Small intestine (tissue), 7 donors: ENCODE data around the gene TSTD1. TPM values are rescaled to one million over a fixed set of nuclear protein-coding genes. Genes with fewer than 3 reads are reported as not detected.

Source experiments
- DNase-seq, 2 donors: peaks; one replicate each; pipeline versions ENCODE4 v3.0.0 to v3.0.0-alpha.2; 2013
- FAIRE-seq: peaks from 2 replicates; lab custom pipeline; 2012; peaks lifted over from hg19 to GRCh38; lab: Jason Lieb, UNC
- H3K27ac ChIP-seq, 3 donors: one replicate each; pipeline ENCODE4 v1.5.1; 2013; ENCODE audit warnings: low read length in 2 of 3, mild to moderate bottlenecking in 2 of 3, control low read depth in 1 of 3, inconsistent platforms in 1 of 3, low read depth in 1 of 3, moderate library complexity in 1 of 3
- H3K27me3 ChIP-seq, 3 donors: one replicate each; pipeline ENCODE4 v1.6.1; 2013; ENCODE audit warnings: low read length in 3 of 3, inconsistent platforms in 1 of 3; ENCODE audit not compliant: control insufficient read depth in 3 of 3, insufficient read depth in 3 of 3
- H3K36me3 ChIP-seq, 3 donors: one replicate each; pipeline ENCODE4 v1.6.1; 2013; ENCODE audit warnings: low read length in 3 of 3, inconsistent platforms in 1 of 3, low read depth in 1 of 3, mild to moderate bottlenecking in 1 of 3, moderate library complexity in 1 of 3; ENCODE audit not compliant: control insufficient read depth in 3 of 3, insufficient read depth in 2 of 3
- H3K4me1 ChIP-seq, 3 donors: one replicate each; pipeline ENCODE4 v1.6.1; 2013; ENCODE audit warnings: low read length in 2 of 3, inconsistent platforms in 1 of 3, low read depth in 1 of 3, mild to moderate bottlenecking in 1 of 3, moderate library complexity in 1 of 3; ENCODE audit not compliant: control insufficient read depth in 3 of 3, insufficient read depth in 2 of 3
- H3K4me3 ChIP-seq, 3 donors: one replicate each; pipeline ENCODE4 v1.5.1; 2013; ENCODE audit warnings: low read length in 3 of 3, control low read depth in 1 of 3, inconsistent platforms in 1 of 3, low read depth in 1 of 3, mild to moderate bottlenecking in 1 of 3, moderate library complexity in 1 of 3
- H3K9me3 ChIP-seq, 2 donors: one replicate each; pipeline ENCODE4 v1.6.1; 2013; ENCODE audit warnings: low read depth in 1 of 2, low read length in 1 of 2; ENCODE audit not compliant: control insufficient read depth in 2 of 2, insufficient read depth in 1 of 2
- WGBS, 3 donors: extraction: QIAGEN DNeasy Blood & Tissue Kit; methylation state at CpG; one replicate each; pipeline ENCODE4 v1.1.7; 2013; 5-methylcytosine and 5-hydroxymethylcytosine counted together
- polyA plus RNA-seq, 4 donors: library from polyadenylated mRNA; stranded (reverse) in 3 of 4; unstranded in 1 of 4; fragments of 200-250 nt in 3 of 4; fragments of 120-200 nt in 1 of 4; gene quantifications; one replicate each; pipeline versions ENCODE4 v1.2.1 to v1.2.3, GENCODE V29; 2013
- donor health status: healthy with polysubstance abuse.
- donor health status: control.
- donor health status: control.
- donor health status: Bipolar disorder and iron deficiency.
- donor health status: healthy.

TSTD1 gene
- polyA plus RNA-seq, 4 donors = 65.8 to 185 (median 97.8) TPM

GRCh38 chr1:161048949-161049722 lies 10.4 kb upstream of the TSTD1 start:
- DNase-seq = no peak
- H3K4me3 ChIP-seq = no peak overlapping the region
- H3K27me3 ChIP-seq = peaks cover 0 to 2% (median 1%) of the 10 kb centered on the region in 3 donors
- peaks cover 0 to 7% (median 7%) of the 10 kb centered on the region in 3 donors for H3K4me1 ChIP-seq
- H3K9me3 ChIP-seq = peaks cover 0 to 29% of the 10 kb centered on the region in 2 donors
- WGBS, 3 donors = 94 to 98% (median 95%) methylated on average over 5 of the region's 5 CpGs
- peaks cover 0 to 2% (median 0%) of the 10 kb centered on the region in 3 donors for H3K36me3 ChIP-seq
- no peak overlapping the region for H3K27ac ChIP-seq
- FAIRE-seq = no peak

GRCh38 chr1:161047436-161048420 lies 9.0 kb upstream of the TSTD1 start:
- no peak overlapping the region for H3K4me3 ChIP-seq
- H3K36me3 ChIP-seq = peaks cover 0 to 5% (median under 1%) of the 10 kb centered on the region in 3 donors
- no peak for FAIRE-seq
- H3K9me3 ChIP-seq = peaks cover 0 to 29% of the 10 kb centered on the region in 2 donors
- peaks cover 0 to 2% (median 0%) of the 10 kb centered on the region in 3 donors for H3K27me3 ChIP-seq
- WGBS, 3 donors = 95 to 98% (median 96%) methylated on average over 18 of the region's 18 CpGs
- peaks cover 0 to 8% (median 8%) of the 10 kb centered on the region in 3 donors for H3K4me1 ChIP-seq
- peak overlapping the region in 1 of 3 donors; percentile 11 for H3K27ac ChIP-seq
- no peak for DNase-seq

GRCh38 chr1:161046605-161047228 lies 8.0 kb upstream of the TSTD1 start:
- H3K27me3 ChIP-seq = peaks cover 0 to 2% (median 0%) of the 10 kb centered on the region in 3 donors
- H3K4me3 ChIP-seq = peak overlapping the region in 2 of 3 donors; percentile 70 to 97
- H3K36me3 ChIP-seq = peaks cover 0 to 15% (median 6%) of the 10 kb centered on the region in 3 donors
- 43 to 71% (median 51%) methylated on average over 2 of the region's 2 CpGs for WGBS, 3 donors
- peaks cover 0 to 8% (median 8%) of the 10 kb centered on the region in 3 donors for H3K4me1 ChIP-seq
- peaks cover 0 to 29% of the 10 kb centered on the region in 2 donors for H3K9me3 ChIP-seq
- peak overlapping the region in 2 of 3 donors; percentile 91 to 96 for H3K27ac ChIP-seq
- no peak for DNase-seq
- no peak for FAIRE-seq

DNA sequence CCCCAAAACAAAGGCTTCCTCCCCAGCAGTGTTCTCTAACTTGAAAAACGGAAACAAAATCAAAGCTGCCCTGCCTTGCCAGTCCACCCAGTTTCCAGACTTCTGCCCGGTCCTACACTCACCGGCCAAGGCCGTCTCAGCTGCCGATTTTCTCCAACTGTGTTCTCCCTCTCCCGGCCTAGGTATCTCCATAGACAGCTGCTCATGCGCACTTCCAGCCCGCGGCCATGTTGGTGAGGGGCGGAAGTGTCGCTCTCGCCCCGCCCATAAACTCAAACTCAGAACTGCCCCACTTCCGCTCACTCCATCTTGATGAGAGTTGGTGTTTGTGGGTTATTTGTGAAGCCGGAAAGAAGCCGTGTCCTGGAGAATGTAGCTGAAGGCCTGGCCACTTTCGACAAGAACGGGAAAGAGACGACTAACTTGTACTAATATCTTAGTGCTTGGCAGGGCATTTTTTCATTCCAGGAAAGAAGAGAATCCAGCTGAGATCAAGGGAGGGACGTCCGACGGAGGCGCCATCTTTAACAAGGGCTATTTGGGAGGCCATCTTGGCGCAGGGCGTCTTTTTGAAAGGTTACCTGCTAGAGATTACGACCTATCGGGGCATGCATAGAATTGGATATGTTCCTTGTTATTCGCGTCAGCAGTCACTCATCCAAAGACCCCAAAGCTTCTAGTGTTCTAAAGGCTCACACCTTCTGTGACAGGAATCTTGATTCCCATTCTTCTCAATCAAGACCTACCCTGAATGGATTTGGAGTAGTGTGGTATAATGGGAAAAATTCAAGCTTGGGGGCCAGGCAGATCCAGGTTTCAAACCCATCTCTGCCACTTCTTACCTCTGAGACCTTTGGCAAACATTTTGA lies 7.2 kb upstream of the TSTD1 start, which contains the start of gene USF1:
USF1 (minus strand) TSS at position 242 of the 869 bp plus-strand sequence. CDS start 2,702 bp downstream, outside the sequence.
- 0 to 1% (median 1%) methylated on average over 29 of the region's 29 CpGs for WGBS, 3 donors
- no peak for FAIRE-seq

GRCh38 chr1:161044908-161045735 lies 6.4 kb upstream of the TSTD1 start:
- Histone ChIP-seq H3K27ac (peak overlapping the region; percentile 91 to 96 (median 91)), H3K4me1 (peaks cover 0 to 8% (median 5%) of the 10 kb centered on the region in 3 donors), H3K9me3 (peaks cover 0 to 29% of the 10 kb centered on the region in 2 donors), H3K27me3 (peaks cover 0 to 2% (median 0%) of the 10 kb centered on the region in 3 donors), H3K36me3 (peaks cover 0 to 28% (median 14%) of the 10 kb centered on the region in 3 donors), H3K4me3 (peak overlapping the region; percentile 70 to 97 (median 96))
- DNase-seq = peak; percentile 84 to 87
- 0 to 1% (median 1%) methylated on average over 37 to 48 of the region's 48 CpGs for whole genome bisulfite sequencing, 3 donors
- FAIRE-seq = no peak

More for the DNA sequence above, 7.2 kb upstream of the TSTD1 start, which contains the start of gene USF1:
- Histone ChIP-seq H3K36me3 (peaks cover 0 to 20% (median 8%) of the 10 kb centered on the region in 3 donors), H3K4me1 (peaks cover 0 to 8% (median 5%) of the 10 kb centered on the region in 3 donors), H3K27me3 (peaks cover 0 to 2% (median 0%) of the 10 kb centered on the region in 3 donors), H3K27ac (peak within 1 kb of the TSS; percentile 91 to 96 (median 91)), H3K9me3 (peaks cover 0 to 29% of the 10 kb centered on the region in 2 donors), H3K4me3 (peak within 1 kb of the TSS; percentile 70 to 97 (median 96))
- peak; percentile 97 to 99 for DNase-seq

DNA sequence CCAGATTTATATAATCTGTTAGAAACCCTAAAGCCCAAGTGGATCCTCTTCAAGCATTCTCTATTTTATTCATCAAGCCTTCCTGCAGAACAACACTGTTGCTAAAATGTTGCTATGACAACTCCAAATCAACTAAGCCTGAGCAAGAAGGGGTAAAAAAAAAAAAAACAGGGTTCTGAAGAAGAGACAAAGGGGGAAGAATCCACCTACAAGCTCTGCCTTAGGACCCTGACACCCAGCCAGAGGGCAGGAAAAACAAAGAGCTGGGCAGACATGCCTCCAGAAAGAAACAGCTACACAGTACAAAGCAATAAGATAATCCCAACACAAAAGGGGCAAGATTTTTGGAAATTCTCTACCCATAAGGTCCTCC lies 5.8 kb upstream of the TSTD1 start:
- Histone ChIP-seq H3K27me3 (peaks cover 0 to 2% (median 0%) of the 10 kb centered on the region in 3 donors), H3K4me1 (peaks cover 0 to 8% (median 5%) of the 10 kb centered on the region in 3 donors), H3K36me3 (peaks cover 3 to 34% (median 20%) of the 10 kb centered on the region in 3 donors), H3K9me3 (peaks cover 0 to 27% of the 10 kb centered on the region in 2 donors), H3K4me3 (peak overlapping the region; percentile 70 to 97 (median 96)), H3K27ac (peak overlapping the region; percentile 30 to 96 (median 91))
- FAIRE-seq (no peak), DNase-seq (no peak)
